IMR-90 (cell line): ENCODE measurements around the gene NPAS1.

Experiments used
- CTCF ChIP-seq: conservative IDR thresholded peaks from 2 replicates; pipeline ENCODE4 v1.5.1; 2012; ENCODE audit warnings: mild to moderate bottlenecking, low read depth, low read length, improper control_type of control experiment
- MAFK ChIP-seq: IDR thresholded peaks from 2 replicates; pipeline ENCODE4 v1.6.1; 2012; ENCODE audit warnings: low read depth, low read length, improper control_type of control experiment
- MAZ ChIP-seq: IDR thresholded peaks from 2 replicates; pipeline ENCODE4 v1.6.1; 2012; ENCODE audit warnings: low read depth, mild to moderate bottlenecking, low read length, improper control_type of control experiment, moderate library complexity, borderline replicate concordance
- POLR2A ChIP-seq: IDR thresholded peaks from 2 replicates; pipeline ENCODE4 v1.6.1; 2012; ENCODE audit warnings: mild to moderate bottlenecking, low read depth, low read length
- RFX5 ChIP-seq: IDR thresholded peaks from 2 replicates; pipeline ENCODE4 v1.8.0; 2012; ENCODE audit warnings: low read depth, mild to moderate bottlenecking, low read length, moderate library complexity
- SMC3 ChIP-seq: fragments of 150-350 bp; IDR thresholded peaks from 2 replicates; pipeline ENCODE4 v1.6.1; 2016; ENCODE audit warnings: low read depth, mild to moderate bottlenecking, antibody characterized with exemption, low read length, moderate library complexity

- TF ChIP-seq CTCF = no peak
- no peak for TF ChIP-seq MAZ
- TF ChIP-seq RFX5 = no peak
- TF ChIP-seq POLR2A = no peak
- TF ChIP-seq SMC3 = no peak
- no peak for TF ChIP-seq MAFK
These were observed 55.0 kb downstream of the NPAS1 start for GRCh38 chr19:47074621-47075020.
